Heart left ventricle (tissue), 16 donors: Measurements from ENCODE around the gene ZNF160. TPM values are rescaled to one million over a fixed set of nuclear protein-coding genes. Genes with fewer than 3 reads are reported as not detected.

Experiments
- ATAC-seq, 4 donors: fragments of 200-7000 bp; cut with Tn5 transposase; one replicate each; pipeline ENCODE4 v1.9.1; 2020 to 2022; ENCODE audit warnings: moderate library complexity in 4 of 4, mild to moderate bottlenecking in 3 of 4, moderate number of reproducible peaks in 1 of 4
- DNase-seq, 5 donors: peaks; one replicate each; pipeline ENCODE4 v3.0.0-alpha.2; 2020
- H3K27ac ChIP-seq, 12 donors: fragments of 200-600 bp; sonication (generic) in 4 of 12; one replicate each; pipeline versions ENCODE4 v1.5.0 to v1.8.0; 2016 to 2022; ENCODE audit warnings: mild to moderate bottlenecking in 2 of 12
- H3K27me3 ChIP-seq, 9 donors: fragments of 200-600 bp; sonication (generic) in 2 of 9; one replicate each; pipeline versions ENCODE4 v1.5.1 to v1.8.0; 2016 to 2022; ENCODE audit warnings: mild to moderate bottlenecking in 3 of 9
- H3K36me3 ChIP-seq, 9 donors: fragments of 200-600 bp; sonication (generic) in 2 of 9; one replicate each; pipeline versions ENCODE4 v1.5.0 to v1.8.0; 2018 to 2022; ENCODE audit warnings: mild to moderate bottlenecking in 2 of 9
- H3K4me1 ChIP-seq, 12 donors: fragments of 200-600 bp; sonication (generic) in 4 of 12; one replicate each; pipeline versions ENCODE4 v1.5.0 to v1.8.0; 2016 to 2022; ENCODE audit warnings: mild to moderate bottlenecking in 3 of 12
- H3K4me3 ChIP-seq, 12 donors: fragments of 200-600 bp; sonication (generic) in 4 of 12; one replicate each; pipeline versions ENCODE4 v1.5.0 to v1.8.0; 2017 to 2022; ENCODE audit warnings: mild to moderate bottlenecking in 9 of 12, moderate library complexity in 4 of 12
- H3K9me3 ChIP-seq, 12 donors: fragments of 200-600 bp; sonication (generic) in 4 of 12; one replicate each; pipeline versions ENCODE4 v1.5.0 to v1.8.0; 2016 to 2022; ENCODE audit warnings: mild to moderate bottlenecking in 1 of 12
- POLR2A ChIP-seq, 2 donors: fragments of 450-650 bp; IDR thresholded peaks; one replicate each; pipeline ENCODE4 v1.6.1; 2017; ENCODE audit warnings: antibody characterized with exemption in 2 of 2, mild to moderate bottlenecking in 2 of 2, moderate library complexity in 2 of 2
- WGBS, 4 donors: extraction: QIAGEN DNeasy Blood & Tissue Kit in 2 of 4; methylation state at CpG; one replicate each; pipeline versions ENCODE4 v1.1.5 to v1.1.7; 2013 to 2018; 5-methylcytosine and 5-hydroxymethylcytosine counted together
- intact Hi-C, 10 donors: fragments of 100-400 bp; cut with DNase I; formaldehyde crosslinking; loops; one replicate each; pipeline versions ENCODE4 v1.11.1 to v1.14.2; 2022
- polyA plus RNA-seq, 2 donors: library from polyadenylated mRNA; stranded (reverse); fragments of 200-250 nt; gene quantifications; one replicate each; pipeline ENCODE4 v1.2.3, GENCODE V29; 2013
- total RNA-seq, 9 donors: library from RNA; depleted of rRNA in 2 of 9; stranded (reverse); fragments of >200 nt in 2 of 9; fragmentation: NEBNext Ultra II Directional in 3 of 9; extraction: Animal tissue kit (Norgen Biotek cat#: 25700) in 3 of 9; gene quantifications; one replicate each; pipeline versions ENCODE4 v1.1.0 to v1.2.4, GENCODE V29; 2016 to 2023
- TF ChIP-seq, protein P1 (sequence below), 12 donors: fragments of 200-600 bp; sonication (generic) in 4 of 12; IDR thresholded peaks; one replicate each; pipeline versions ENCODE4 v1.5.0 to v1.8.0; 2018 to 2022; ENCODE audit warnings: antibody characterized with exemption in 12 of 12, mild to moderate bottlenecking in 5 of 12
- donor health status: ischemic (EF 13 %, LVEDD 7.1; RV severe dilation, severe dysfunction).
- donor health status: healthy with polysubstance abuse.
- donor health status: DM: no; HTN: yes; CAD: no.
- donor health status: DM: no; HTN: no; CAD: no.
- donor health status: ischemic (EF 25% LVEDD 6.9; RV normal size, moderate dysfunction).
- donor health status: ischemic (EF 25% LVEDD 5.7; RV mildly dilated, moderate dysfunction).
- donor health status: healthy.
- donor health status: DM: yes; HTN: yes; CAD: no.
- donor health status: ischemic (EF 35%, LVEDD 5.7; RV mildly dilated, moderate dysfunction).
- donor health status: nonischemic (EF 11% LVEDD 7.7; RV severe dilation, severe dysfunction).
- donor health status: DM: yes; HTN: yes; CAD: no.
- donor health status: PGD.
- donor health status: ischemic (EF 29% LVEDD 5.4; RV normal size, mild dysfunction).
- donor health status: nonischemic (EF 23%, LVEDD 6.1; RV moderate dilation, normal function).

Gene ZNF160
- total and polyA plus RNA-seq, 11 donors = 10.0 to 24.7 (median 17.0) TPM

DNA sequence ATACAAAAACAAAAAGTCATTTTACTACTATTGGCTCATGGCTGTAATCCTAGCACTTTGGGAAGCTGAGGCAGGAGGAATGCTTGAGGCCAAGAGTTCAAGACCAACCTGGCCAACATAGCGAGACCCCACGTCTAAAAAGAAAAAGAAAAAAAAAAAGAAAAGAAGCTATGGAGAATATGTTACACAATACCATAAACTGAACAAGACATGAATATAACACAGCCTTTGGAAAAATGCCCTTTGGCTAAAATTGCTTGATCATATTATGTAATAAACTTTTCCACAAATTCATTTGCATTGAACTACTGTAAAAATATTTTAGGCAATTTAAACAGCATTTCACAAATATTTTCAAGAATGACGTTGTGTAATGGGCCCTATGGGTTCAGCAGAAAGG, 33.2 kb upstream of the ZNF160 start:
- Histone ChIP-seq H3K4me1 (peaks cover 0 to 13% (median 6%) of the 10 kb centered on the region in 12 donors), H3K9me3 (peaks cover 0 to 74% (median 22%) of the 10 kb centered on the region in 12 donors), H3K4me3 (no peak overlapping the region), H3K36me3 (peaks cover 2 to 12% (median 5%) of the 10 kb centered on the region in 9 donors), H3K27me3 (no peaks in the 10 kb centered on the region), H3K27ac (no peak overlapping the region)
- 86 to 88% (median 88%) methylated on average over 3 of the region's 3 CpGs for WGBS, 4 donors
- ATAC-seq (no peak), DNase-seq (no peak)
- no peak for TF ChIP-seq POLR2A (IDR thresholded peaks at IDR 0.05)
- TF ChIP-seq, protein P1, sequence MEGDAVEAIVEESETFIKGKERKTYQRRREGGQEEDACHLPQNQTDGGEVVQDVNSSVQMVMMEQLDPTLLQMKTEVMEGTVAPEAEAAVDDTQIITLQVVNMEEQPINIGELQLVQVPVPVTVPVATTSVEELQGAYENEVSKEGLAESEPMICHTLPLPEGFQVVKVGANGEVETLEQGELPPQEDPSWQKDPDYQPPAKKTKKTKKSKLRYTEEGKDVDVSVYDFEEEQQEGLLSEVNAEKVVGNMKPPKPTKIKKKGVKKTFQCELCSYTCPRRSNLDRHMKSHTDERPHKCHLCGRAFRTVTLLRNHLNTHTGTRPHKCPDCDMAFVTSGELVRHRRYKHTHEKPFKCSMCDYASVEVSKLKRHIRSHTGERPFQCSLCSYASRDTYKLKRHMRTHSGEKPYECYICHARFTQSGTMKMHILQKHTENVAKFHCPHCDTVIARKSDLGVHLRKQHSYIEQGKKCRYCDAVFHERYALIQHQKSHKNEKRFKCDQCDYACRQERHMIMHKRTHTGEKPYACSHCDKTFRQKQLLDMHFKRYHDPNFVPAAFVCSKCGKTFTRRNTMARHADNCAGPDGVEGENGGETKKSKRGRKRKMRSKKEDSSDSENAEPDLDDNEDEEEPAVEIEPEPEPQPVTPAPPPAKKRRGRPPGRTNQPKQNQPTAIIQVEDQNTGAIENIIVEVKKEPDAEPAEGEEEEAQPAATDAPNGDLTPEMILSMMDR (IDR thresholded peaks at IDR 0.05) = no peak
- intact Hi-C loops = no loop called here

DNA sequence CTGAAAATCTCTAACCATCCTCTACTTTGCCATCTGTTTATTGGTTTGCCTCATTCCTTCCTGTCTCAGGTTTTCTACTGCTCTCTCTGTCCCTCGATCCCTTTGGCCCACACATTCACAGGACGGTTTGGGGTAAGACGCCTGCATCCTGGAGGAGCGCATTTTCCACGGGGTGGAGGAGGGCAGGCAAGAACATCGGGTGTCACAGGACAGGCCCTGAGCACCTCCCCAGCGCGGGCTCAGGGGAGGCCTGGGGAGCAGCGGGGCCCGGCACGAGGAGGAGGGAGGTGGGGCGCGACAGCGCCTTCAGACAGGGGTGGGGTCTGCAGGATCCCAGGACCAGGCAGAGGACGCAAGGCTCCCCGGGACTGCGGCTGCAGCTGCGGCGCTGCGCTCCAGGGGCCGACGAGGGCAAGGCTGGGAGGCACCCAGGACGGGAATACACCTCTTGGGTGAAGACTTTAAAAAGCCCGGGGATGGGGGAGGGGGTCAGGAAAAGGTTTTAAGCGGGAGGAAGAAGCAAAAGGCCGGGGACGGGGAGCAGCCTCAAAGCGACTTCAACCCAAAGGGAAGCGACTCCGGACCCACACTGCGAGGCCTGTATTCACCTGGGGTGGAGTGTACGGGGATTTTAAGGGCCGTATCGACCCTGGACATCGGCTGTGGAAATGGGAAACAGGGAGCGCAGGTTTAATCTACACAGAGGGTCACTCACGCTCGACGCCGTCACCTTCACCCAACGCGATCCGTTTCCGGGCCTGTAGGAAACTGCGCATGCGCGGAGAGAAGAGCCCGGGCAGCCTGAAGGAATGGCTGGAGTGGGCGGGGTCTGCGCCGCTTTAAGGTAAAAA, 29.1 kb upstream of the ZNF160 start, which contains the start of gene ZNF415:
ZNF415 (minus strand) TSS at position 770 of the 851 bp plus-strand sequence. CDS start 10,234 bp downstream, outside the sequence.
- no peaks in the 10 kb centered on the region for H3K36me3 ChIP-seq
- peak within 1 kb of the TSS; percentile 50 to 86 (median 70) for H3K4me3 ChIP-seq
- H3K4me1 ChIP-seq = peaks cover 0 to 34% (median 17%) of the 10 kb centered on the region in 12 donors
- TF ChIP-seq, protein P1 (IDR thresholded peaks at IDR 0.05) = no peak
- TF ChIP-seq POLR2A (IDR thresholded peaks at IDR 0.05) = peak in 1 of 2 donors; percentile 31
- intact Hi-C loops = loop anchor here in 2 of 10 donors (1.0 to 5.0 kb wide), 2 partner anchors 29 to 55 kb away; partner anchors contain the start of gene ZNF160 (in 1 of the 2)
- H3K27me3 ChIP-seq = no peaks in the 10 kb centered on the region
- H3K27ac ChIP-seq = peak within 1 kb of the TSS; percentile 66 to 92 (median 86)
- H3K9me3 ChIP-seq = peaks cover 0 to 34% (median 0%) of the 10 kb centered on the region in 12 donors
- WGBS, 4 donors = 0 to 1% (median 1%) methylated on average over 44 to 51 of the region's 51 CpGs
- DNase-seq = peak; percentile 89 to 94 (median 91)
- peak; percentile 91 to 96 (median 94) for ATAC-seq

GRCh38 chr19:53131727-53132126, 28.5 kb upstream of the ZNF160 start:
- Histone ChIP-seq H3K4me3 (peak overlapping the region; percentile 50 to 86 (median 70)), H3K4me1 (peaks cover 0 to 38% (median 17%) of the 10 kb centered on the region in 12 donors), H3K27me3 (no peaks in the 10 kb centered on the region), H3K36me3 (no peaks in the 10 kb centered on the region), H3K27ac (peak overlapping the region in 10 of 12 donors; percentile 39 to 92 (median 88)), H3K9me3 (peaks cover 0 to 29% (median 0%) of the 10 kb centered on the region in 12 donors)
- DNase-seq (no peak), ATAC-seq (peak; percentile 15 to 47 (median 36))
- WGBS, 4 donors = 22 to 38% (median 28%) methylated on average over 6 of the region's 6 CpGs
- no peak for TF ChIP-seq POLR2A (IDR thresholded peaks at IDR 0.05)
- TF ChIP-seq, protein P1 (IDR thresholded peaks at IDR 0.05) = no peak
- intact Hi-C loops = loop anchor here in 3 of 10 donors (1.0 to 5.0 kb wide), 3 partner anchors 25 to 54 kb away; partner anchors contain the start of gene ZNF160 (in 1 of the 3)
